D341Med (cell line): ENCODE measurements around the gene WARS2.

ENCODE experiments used
- DNase-seq: peaks from one replicate; pipeline ENCODE4 v3.0.0; 2012; ENCODE audit warnings: low spot score

The WARS2 gene

DNA sequence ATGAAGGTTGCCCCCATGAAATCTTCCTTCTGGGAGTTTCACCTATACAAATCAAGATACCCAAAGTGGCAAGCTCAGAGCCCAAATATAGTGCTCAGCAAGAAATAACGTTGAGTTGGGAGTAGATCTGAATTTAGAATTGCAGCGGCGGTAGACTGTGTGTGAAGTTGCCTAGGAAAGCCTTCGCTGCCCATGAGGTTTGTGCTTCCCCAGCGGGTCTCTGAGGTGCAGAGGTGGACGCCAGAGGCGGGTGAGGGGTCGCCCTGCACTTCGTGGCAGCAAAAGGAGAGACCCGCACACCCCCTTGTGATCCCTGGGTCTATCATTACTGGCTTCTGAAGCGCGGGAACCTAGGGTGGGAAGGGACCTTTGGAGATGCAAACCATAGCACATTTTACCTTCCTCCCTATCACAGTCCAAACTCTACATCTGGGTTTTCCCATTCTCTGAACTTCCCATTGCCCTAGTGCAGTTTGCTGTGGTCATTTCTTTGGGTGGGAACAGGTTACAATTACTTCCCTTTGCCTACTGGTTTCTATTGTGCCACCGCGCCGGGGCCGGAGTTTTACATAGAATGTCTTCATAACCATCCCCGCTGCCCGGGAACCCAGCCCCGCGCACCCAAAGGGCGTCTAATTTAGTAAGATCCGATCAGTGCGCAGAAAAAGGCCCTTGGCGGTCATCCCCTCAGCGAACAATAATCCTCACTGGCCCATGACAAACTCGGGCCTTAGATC is 157.5 kb downstream of the WARS2 start:
- no peak for DNase-seq

DNA sequence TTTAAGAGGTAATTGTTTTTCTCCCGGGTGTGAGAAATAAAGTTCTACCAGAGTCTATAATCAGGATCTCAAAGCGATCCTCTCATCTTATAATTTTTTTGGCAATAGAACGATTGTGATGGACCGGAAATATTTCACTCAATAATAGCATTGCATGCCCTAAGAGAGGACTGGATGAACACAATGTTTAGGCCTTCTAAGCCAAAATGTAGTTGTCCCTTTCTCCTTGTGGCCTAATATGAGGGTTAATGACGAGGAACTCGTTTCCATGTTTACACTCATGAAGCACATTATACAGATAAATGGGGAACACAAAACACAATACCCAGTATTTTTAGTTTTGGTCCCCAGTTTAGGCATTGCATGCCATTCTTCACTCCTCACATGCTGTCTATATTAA is 158.2 kb downstream of the WARS2 start:
- DNase-seq = no peak

DNA sequence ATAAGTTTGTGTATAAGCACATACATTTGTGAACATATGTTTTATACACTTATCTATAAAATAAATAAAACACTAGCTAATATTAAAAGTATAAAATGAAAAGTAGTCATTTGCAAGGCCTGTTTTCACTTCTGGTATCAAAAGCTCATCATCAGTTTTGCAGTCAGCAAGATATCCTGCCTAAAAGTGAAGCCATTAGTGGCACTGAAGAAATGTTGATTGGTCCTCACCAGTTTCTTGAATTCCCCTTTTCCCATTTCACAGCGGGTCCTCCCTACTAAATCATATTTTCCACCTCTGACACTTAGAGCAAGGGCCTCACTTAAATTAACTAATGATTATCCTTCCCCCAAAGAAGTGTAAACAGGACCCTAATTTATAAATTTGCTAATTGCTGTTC is 159.0 kb downstream of the WARS2 start:
- no peak for DNase-seq
